Neuronal stem cell (in vitro differentiated cells): Measurements from ENCODE around the gene USP21.
A peak's percentile ranks its signal among the peaks of the same experiment; 100 is the strongest.

Experiments
- DNase-seq: peaks from one replicate; pipeline ENCODE4 v3.0.0-alpha.2; 2013; ENCODE audit warnings: low spot score
- H2AFZ ChIP-seq: one replicate; pipeline ENCODE4 v1.6.1; 2013; ENCODE audit warnings: mild to moderate bottlenecking, low read length, inconsistent platforms
- H2AK5ac ChIP-seq: 2 replicates; pipeline ENCODE4 v1.6.1; 2013; ENCODE audit warnings: low read depth, mild to moderate bottlenecking, inconsistent platforms, low read length, moderate library complexity, mixed read lengths
- H2BK120ac ChIP-seq: 2 replicates; pipeline ENCODE4 v1.6.1; 2013; ENCODE audit warnings: low read depth, mild to moderate bottlenecking, inconsistent platforms, low read length, moderate library complexity, mixed read lengths
- H2BK12ac ChIP-seq: one replicate; pipeline ENCODE4 v1.6.1; 2013; ENCODE audit warnings: low read length, inconsistent platforms
- H2BK15ac ChIP-seq: 2 replicates; pipeline ENCODE4 v1.6.1; 2013; ENCODE audit warnings: mild to moderate bottlenecking, low read length, inconsistent platforms, mixed read lengths
- H2BK5ac ChIP-seq: one replicate; pipeline ENCODE4 v1.6.1; 2013; ENCODE audit warnings: inconsistent platforms, mild to moderate bottlenecking, low read length, moderate library complexity
- H3K14ac ChIP-seq: one replicate; pipeline ENCODE4 v1.6.1; 2013; ENCODE audit warnings: low read length, inconsistent platforms
- H3K18ac ChIP-seq: 2 replicates; pipeline ENCODE4 v1.6.1; 2013; ENCODE audit warnings: low read length, inconsistent platforms
- H3K23ac ChIP-seq: 2 replicates; pipeline ENCODE4 v1.6.1; 2013; ENCODE audit warnings: low read depth, mild to moderate bottlenecking, mixed read lengths, low read length, inconsistent platforms; ENCODE audit not compliant: poor library complexity
- H3K27ac ChIP-seq: replicated peaks from 3 replicates; pipeline ENCODE4 v1.5.1; 2013; ENCODE audit warnings: low read length, inconsistent platforms
- H3K27me3 ChIP-seq, 3 experiments: 2 replicates each; pipeline ENCODE4 v1.6.1; 2013; ENCODE audit warnings: low read length in 3 of 3, mild to moderate bottlenecking in 2 of 3, inconsistent platforms in 1 of 3, low read depth in 1 of 3, mixed read lengths in 1 of 3, moderate library complexity in 1 of 3; ENCODE audit not compliant: control insufficient read depth in 3 of 3, insufficient read depth in 3 of 3
- H3K36me3 ChIP-seq, 2 donors: replicated peaks in 1 of 2; 2 replicates each; pipeline ENCODE4 v1.6.1; 2013; ENCODE audit warnings: low read length in 2 of 2; ENCODE audit not compliant: control insufficient read depth in 2 of 2, insufficient read depth in 2 of 2
- H3K4ac ChIP-seq: 2 replicates; pipeline ENCODE4 v1.6.1; 2013; ENCODE audit warnings: inconsistent platforms, mild to moderate bottlenecking, low read length, moderate library complexity
- H3K4me1 ChIP-seq, 2 donors: 1 replicate in 1 of 2; 2 replicates in 1 of 2; pipeline ENCODE4 v1.6.1; 2013; ENCODE audit warnings: low read length in 2 of 2, low read depth in 1 of 2; ENCODE audit not compliant: control insufficient read depth in 2 of 2, insufficient read depth in 1 of 2
- H3K4me2 ChIP-seq: one replicate; pipeline ENCODE4 v1.6.1; 2013; ENCODE audit warnings: mild to moderate bottlenecking, low read length, inconsistent platforms; ENCODE audit not compliant: insufficient read depth, poor library complexity, severe bottlenecking
- H3K4me3 ChIP-seq, 2 donors: 2 replicates each; pipeline ENCODE4 v1.5.1; 2013; ENCODE audit warnings: low read length in 2 of 2, mild to moderate bottlenecking in 2 of 2, inconsistent platforms in 1 of 2, moderate library complexity in 1 of 2
- H3K79me1 ChIP-seq: one replicate; pipeline ENCODE4 v1.6.1; 2013; ENCODE audit warnings: low read depth, mild to moderate bottlenecking, inconsistent platforms, low read length, moderate library complexity
- H3K9ac ChIP-seq: one replicate; pipeline ENCODE4 v1.6.1; 2013; ENCODE audit warnings: mild to moderate bottlenecking, low read depth, low read length, inconsistent platforms; ENCODE audit not compliant: poor library complexity
- H3K9me3 ChIP-seq, 2 donors: replicated peaks in 1 of 2; 2 replicates each; pipeline versions ENCODE3 to v1.6.1; 2013; ENCODE audit warnings: low read length in 2 of 2, mild to moderate bottlenecking in 2 of 2, inconsistent platforms in 1 of 2, low read depth in 1 of 2, mixed read lengths in 1 of 2, moderate library complexity in 1 of 2; ENCODE audit not compliant: control insufficient read depth in 2 of 2, insufficient read depth in 1 of 2
- H4K8ac ChIP-seq: one replicate; pipeline ENCODE4 v1.6.1; 2013; ENCODE audit warnings: low read depth, mild to moderate bottlenecking, inconsistent platforms, low read length, moderate library complexity
- H4K91ac ChIP-seq: one replicate; pipeline ENCODE4 v1.6.1; 2013; ENCODE audit warnings: low read length, low read depth, mild to moderate bottlenecking, inconsistent platforms; ENCODE audit not compliant: poor library complexity
- WGBS, 2 donors: extraction: QIAGEN DNeasy Blood & Tissue Kit; methylation state at CpG; one replicate each; pipeline ENCODE4 v1.1.7; 2013; ENCODE audit warnings: missing lambda C conversion rate in 2 of 2, mixed read lengths in 1 of 2; ENCODE audit not compliant: insufficient read length in 2 of 2, insufficient replicate concordance in 1 of 2; ENCODE audit errors: extremely low coverage in 2 of 2; 5-methylcytosine and 5-hydroxymethylcytosine counted together

The USP21 gene

DNA sequence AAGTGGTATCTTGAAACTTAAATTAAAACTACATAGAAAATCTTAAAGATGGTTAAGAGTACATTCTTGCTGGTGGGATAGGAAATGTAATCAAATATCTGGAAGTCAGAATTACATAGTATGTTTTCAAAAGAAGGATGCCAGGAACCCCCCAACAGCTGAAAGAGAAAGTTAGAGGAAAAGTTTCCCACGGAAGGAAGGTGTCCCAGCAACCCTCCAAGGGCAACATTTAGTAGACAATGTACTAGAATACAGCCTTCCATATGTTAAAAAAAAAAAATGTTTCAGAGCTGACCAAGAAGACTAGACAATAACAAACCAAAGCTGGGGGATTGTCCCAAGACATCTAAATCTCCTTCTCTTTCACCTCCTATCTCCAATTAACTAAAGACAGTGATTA is 29.0 kb upstream of the USP21 start:
- WGBS, 2 donors: no CpG with 5 or more reads among the region's 1 CpG
- no peak overlapping the region for H2BK120ac ChIP-seq

DNA sequence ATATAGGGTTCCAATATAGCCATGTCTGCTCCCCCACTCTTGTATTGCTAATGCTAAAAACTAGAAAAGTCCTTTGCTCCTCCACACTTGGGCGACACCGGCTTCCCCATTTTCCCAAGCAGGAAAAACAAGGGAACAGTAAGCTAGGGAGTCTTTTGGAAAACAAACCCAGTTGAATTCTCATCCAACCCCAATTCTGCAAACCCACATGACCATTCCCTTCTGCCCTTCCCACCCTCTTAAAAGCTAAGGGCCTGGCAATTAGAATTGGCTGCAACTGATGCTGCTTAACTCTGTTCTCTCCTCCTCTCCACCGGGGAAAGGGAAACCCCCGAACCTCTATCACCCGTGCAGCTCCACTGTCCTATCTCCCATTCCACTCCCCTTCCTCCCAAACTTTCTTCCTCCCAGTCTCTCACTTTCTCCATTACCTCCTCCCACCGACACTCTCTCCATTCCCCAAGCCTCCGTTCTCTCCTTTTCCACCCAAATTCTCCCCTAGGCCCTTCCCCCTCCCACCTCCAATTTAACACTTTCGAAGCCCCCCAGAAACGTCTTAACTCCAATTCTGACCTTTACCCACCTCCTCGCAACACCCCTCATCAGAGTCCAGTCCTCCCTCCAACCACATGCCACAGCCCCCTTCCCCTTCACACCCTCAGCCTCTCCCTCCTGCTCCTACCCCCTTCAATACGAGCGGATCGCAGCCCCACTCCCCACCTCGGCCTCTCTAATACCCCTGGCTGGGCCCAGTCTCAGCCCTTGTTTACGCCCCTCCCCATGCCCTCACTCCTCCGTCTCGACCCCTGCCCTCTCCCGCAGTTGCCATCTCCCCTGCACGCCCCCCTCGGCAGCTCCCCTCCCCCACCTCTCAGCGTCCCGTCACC is 27.5 kb upstream of the USP21 start:
- Histone ChIP-seq H3K4me1 (peaks cover 3 to 15% of the 10 kb centered on the region in 2 donors), H3K4me3 (peak overlapping the region; percentile 74 to 94), H3K4me2 (peak overlapping the region; percentile 83), H2AFZ (peak overlapping the region; percentile 78), H3K14ac (peak overlapping the region; percentile 72), H2BK5ac (peak overlapping the region; percentile 84), H3K36me3 (peaks cover 14 to 39% of the 10 kb centered on the region in 2 donors), H3K18ac (peak overlapping the region; percentile 93), H2BK120ac (no peak overlapping the region), H3K79me1 (peaks cover 5% of the 10 kb centered on the region), H3K9ac (peak overlapping the region; percentile 94), H2AK5ac (peak overlapping the region; percentile 82), H4K91ac (no peak overlapping the region), H2BK12ac (no peak overlapping the region), H2BK15ac (no peak overlapping the region), H3K23ac (peak overlapping the region; percentile 94), H3K4ac (no peak overlapping the region), H3K9me3 (no peaks in the 10 kb centered on the region), H4K8ac (no peak overlapping the region), H3K27me3 (no peaks in the 10 kb centered on the region), H3K27ac (peak overlapping the region; percentile 88)
- DNase-seq: no peak
- no CpG with 5 or more reads among the region's 22 CpGs for WGBS, 2 donors

More for the DNA sequence above, 29.0 kb upstream of the USP21 start:
- no peaks in the 10 kb centered on the region for H3K9me3 ChIP-seq
- peaks cover 5% of the 10 kb centered on the region for H3K79me1 ChIP-seq
- no peak overlapping the region for H3K23ac ChIP-seq
- H2BK15ac ChIP-seq: no peak overlapping the region
- H3K14ac ChIP-seq: no peak overlapping the region
- H4K8ac ChIP-seq: no peak overlapping the region
- no peak overlapping the region for H2AK5ac ChIP-seq
- no peak overlapping the region for H3K18ac ChIP-seq
- H2BK5ac ChIP-seq: no peak overlapping the region
- no peak overlapping the region for H2BK12ac ChIP-seq
- H3K27me3 ChIP-seq: no peaks in the 10 kb centered on the region
- peaks cover 19 to 50% of the 10 kb centered on the region in 2 donors for H3K36me3 ChIP-seq
- no peak overlapping the region for H3K4me2 ChIP-seq
- no peak overlapping the region for H4K91ac ChIP-seq
- H2AFZ ChIP-seq: no peak overlapping the region
- no peak for DNase-seq
- H3K4ac ChIP-seq: no peak overlapping the region
- H3K4me3 ChIP-seq: no peak overlapping the region
- no peak overlapping the region for H3K27ac ChIP-seq
- H3K9ac ChIP-seq: no peak overlapping the region
- H3K4me1 ChIP-seq: peaks cover 3 to 15% of the 10 kb centered on the region in 2 donors

DNA sequence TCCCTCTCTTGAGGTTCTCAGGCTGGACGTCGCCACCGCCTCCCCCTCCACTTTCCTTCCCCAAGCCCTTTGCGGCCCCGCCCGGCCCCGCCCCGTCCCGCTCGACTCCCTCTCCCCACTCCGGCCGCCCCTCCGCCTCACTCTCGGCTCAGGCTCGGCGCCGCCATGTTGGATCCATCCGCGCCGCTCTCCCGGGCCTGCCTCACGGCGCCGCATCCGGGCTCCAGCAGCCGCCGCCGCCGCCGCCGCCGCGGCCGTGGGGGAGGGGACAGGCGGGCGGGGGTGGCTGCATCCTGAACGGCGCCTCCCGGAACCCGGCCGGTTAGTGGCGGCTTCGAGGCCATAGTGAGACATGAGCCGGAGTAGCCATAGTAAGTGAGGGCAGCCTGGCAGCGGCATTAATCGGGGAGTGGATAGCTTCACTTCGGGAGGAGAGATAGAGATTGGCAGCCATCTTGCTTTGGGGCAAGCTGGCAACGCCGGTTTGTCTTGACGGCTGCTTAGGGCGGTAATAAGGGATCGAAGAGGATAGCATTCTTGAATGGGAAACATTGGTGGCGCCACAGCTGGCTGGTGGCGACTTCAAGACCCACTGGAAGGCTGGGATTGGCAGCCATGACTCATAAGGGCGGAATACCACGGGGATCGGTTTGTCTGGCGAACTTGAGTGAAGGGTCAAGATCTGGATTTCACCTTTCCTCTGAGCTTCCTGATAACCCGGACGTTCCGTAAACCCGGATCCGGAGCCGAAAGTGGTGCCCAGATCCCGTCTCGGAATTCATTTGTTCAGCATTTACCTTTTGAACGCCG is 26.7 kb upstream of the USP21 start, which contains the start of gene DEDD:
Gene DEDD (minus strand): TSS at position 258 of the 810 bp plus-strand sequence. CDS start 8,205 bp downstream, outside the sequence.
- H3K36me3 ChIP-seq: peaks cover 11 to 30% of the 10 kb centered on the region in 2 donors
- DNase-seq: peak; percentile 95
- no CpG with 5 or more reads among the region's 68 CpGs for WGBS, 2 donors

More for the DNA sequence above, 26.7 kb upstream of the USP21 start, which contains the start of gene DEDD:
- Histone ChIP-seq H3K9ac (peak within 1 kb of the TSS; percentile 94), H2AK5ac (peak within 1 kb of the TSS; percentile 82), H3K27ac (peak within 1 kb of the TSS; percentile 88), H3K14ac (peak within 1 kb of the TSS; percentile 72), H3K4ac (no peak within 1 kb of the TSS), H3K23ac (peak within 1 kb of the TSS; percentile 94), H2BK5ac (peak within 1 kb of the TSS; percentile 84), H2BK120ac (no peak within 1 kb of the TSS), H3K4me1 (peaks cover 3 to 15% of the 10 kb centered on the region in 2 donors), H3K18ac (peak within 1 kb of the TSS; percentile 93), H2BK12ac (no peak within 1 kb of the TSS), H3K79me1 (peaks cover 5% of the 10 kb centered on the region), H3K27me3 (no peaks in the 10 kb centered on the region), H3K4me2 (peak within 1 kb of the TSS; percentile 83), H3K9me3 (no peaks in the 10 kb centered on the region), H4K91ac (no peak within 1 kb of the TSS), H2BK15ac (no peak within 1 kb of the TSS), H2AFZ (peak within 1 kb of the TSS; percentile 78), H4K8ac (no peak within 1 kb of the TSS), H3K4me3 (peak within 1 kb of the TSS; percentile 74 to 94)
